Measurements from ENCODE around the gene CCL18.
"Not testable (repeated sequence)": the region's sequence is repeated elsewhere in the genome, so short reads cannot be mapped to it uniquely, and the experiment has no call there.

CCL18 gene

GRCh38 chr17:36092230-36092629, 28.2 kb downstream of the CCL18 start:
- H3K4me3 ChIP-seq (ENCODE audit: control insufficient read depth, low read depth, low read length) = no peak overlapping the region
- no peak for TF ChIP-seq CTCF (IDR thresholded peaks at IDR 0.05; ENCODE audit: control insufficient read depth, insufficient read depth, low read depth, low read length, missing control alignments)
- no peak for DNase-seq (ENCODE audit: low read depth)

GRCh38 chr17:36092715-36093114, 28.6 kb downstream of the CCL18 start:
- not testable (repeated sequence) for DNase-seq (ENCODE audit: low read depth); H3K4me3 ChIP-seq (ENCODE audit: control insufficient read depth, low read depth, low read length)

- TF ChIP-seq CTCF (IDR thresholded peaks at IDR 0.05; ENCODE audit: control insufficient read depth, insufficient read depth, low read depth, low read length, missing control alignments) = no peak
- no peak for DNase-seq (ENCODE audit: low read depth)
- H3K4me3 ChIP-seq (ENCODE audit: control insufficient read depth, low read depth, low read length) = no peak overlapping the region
Measured at GRCh38 chr17:36094232-36094631, 30.2 kb downstream of the CCL18 start.

- TF ChIP-seq CTCF (IDR thresholded peaks at IDR 0.05; ENCODE audit: control insufficient read depth, insufficient read depth, low read depth, low read length, missing control alignments) = no peak
- no peak overlapping the region for H3K4me3 ChIP-seq (ENCODE audit: control insufficient read depth, low read depth, low read length)
- DNase-seq (ENCODE audit: low read depth) = no peak
Measured at GRCh38 chr17:36094746-36095145, 30.7 kb downstream of the CCL18 start.

GRCh38 chr17:36095992-36096391, 31.9 kb downstream of the CCL18 start:
- DNase-seq (ENCODE audit: low read depth) = no peak
- no peak for TF ChIP-seq CTCF (IDR thresholded peaks at IDR 0.05; ENCODE audit: control insufficient read depth, insufficient read depth, low read depth, low read length, missing control alignments)
- H3K4me3 ChIP-seq (ENCODE audit: control insufficient read depth, low read depth, low read length) = no peak overlapping the region

DNA sequence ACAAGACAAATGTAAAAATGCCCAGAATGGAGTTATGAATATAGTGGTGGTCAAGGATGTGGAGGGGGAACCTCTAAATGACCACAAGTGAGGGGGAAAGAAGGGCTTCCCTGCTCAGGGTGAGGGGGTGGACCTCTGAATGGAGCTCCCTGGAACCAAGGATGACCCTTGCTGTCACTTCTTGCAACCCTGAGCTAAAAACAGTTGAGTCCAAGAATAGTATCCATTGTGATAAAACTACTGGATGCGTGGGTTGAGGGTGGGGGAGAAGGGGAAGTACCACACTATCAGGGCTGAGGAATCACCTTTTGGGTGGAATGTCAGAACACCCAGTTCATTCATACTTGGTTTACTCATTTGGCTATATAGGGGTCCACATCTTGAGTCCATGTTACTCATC, 34.9 kb downstream of the CCL18 start:
- not testable (repeated sequence) for DNase-seq (ENCODE audit: low read depth); H3K4me3 ChIP-seq (ENCODE audit: control insufficient read depth, low read depth, low read length)

DNA sequence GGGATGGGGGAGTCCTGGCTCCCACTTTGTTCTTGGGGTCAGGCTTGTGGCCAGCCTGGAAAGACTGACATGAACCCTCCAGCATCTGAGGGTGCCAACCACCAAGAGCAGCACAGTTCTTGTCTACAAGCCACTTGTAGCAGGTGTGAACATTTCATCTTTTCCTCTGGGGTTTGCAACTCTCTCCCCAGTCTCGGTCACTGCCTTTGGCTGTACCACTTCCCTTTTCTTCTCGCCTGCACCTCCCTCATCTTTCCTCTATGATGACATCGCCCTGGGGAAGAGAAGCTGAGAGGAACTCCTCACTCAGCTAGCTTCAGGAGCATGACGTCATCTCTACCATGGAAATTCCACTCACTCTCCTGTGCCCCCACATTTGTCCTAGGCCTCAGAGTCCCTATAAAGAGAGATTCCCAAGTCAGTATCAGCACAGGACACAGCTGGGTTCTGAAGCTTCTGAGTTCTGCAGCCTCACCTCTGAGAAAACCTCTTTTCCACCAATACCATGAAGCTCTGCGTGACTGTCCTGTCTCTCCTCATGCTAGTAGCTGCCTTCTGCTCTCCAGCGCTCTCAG, 39.4 kb downstream of the CCL18 start, which contains the start of gene CCL4:
Gene CCL4, plus strand, starts transcription at position 427 of the 575 bp plus-strand sequence. Its CDS starts 79 bp downstream, at position 506.
- DNase-seq (ENCODE audit: low read depth); H3K4me3 ChIP-seq (ENCODE audit: control insufficient read depth, low read depth, low read length): not testable (repeated sequence)

GRCh38 chr17:36104246-36104645, 40.2 kb downstream of the CCL18 start:
- not testable (repeated sequence) for H3K4me3 ChIP-seq (ENCODE audit: control insufficient read depth, low read depth, low read length); DNase-seq (ENCODE audit: low read depth)

- DNase-seq (ENCODE audit: low read depth) = no peak
- H3K4me3 ChIP-seq (ENCODE audit: control insufficient read depth, low read depth, low read length) = no peak overlapping the region
- no peak for TF ChIP-seq CTCF (IDR thresholded peaks at IDR 0.05; ENCODE audit: control insufficient read depth, insufficient read depth, low read depth, low read length, missing control alignments)
Measured at GRCh38 chr17:36104701-36105181, 40.7 kb downstream of the CCL18 start.
